Measurements from ENCODE around the gene SETBP1. TPM values are rescaled to one million over a fixed set of nuclear protein-coding genes. Genes with fewer than 3 reads are reported as not detected.

SETBP1 gene
- total and polyA plus RNA-seq, 9 of the 15 experiments (the other 6 are each of a cell fraction or from before 2014, with no cell fraction given) = under 0.01 to 0.13 (median 0.04) TPM

DNA sequence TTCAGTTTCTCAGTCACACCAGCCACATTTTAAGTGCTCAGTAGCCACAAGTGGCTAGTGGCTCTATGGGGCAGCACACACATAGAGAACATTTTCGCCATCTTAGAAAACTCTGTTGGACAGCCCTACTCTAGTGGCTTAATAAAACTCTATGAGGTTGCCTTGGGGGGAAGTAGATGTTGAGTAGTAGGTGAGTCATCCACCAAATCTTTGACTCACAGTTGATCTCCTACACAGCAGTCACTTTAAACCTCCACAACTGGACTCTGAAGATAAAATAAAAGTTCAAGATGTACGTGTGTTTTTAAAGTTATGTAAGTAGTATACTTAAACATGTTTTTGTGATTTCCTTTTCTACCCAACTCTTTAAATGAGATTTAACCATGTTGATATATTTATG, 379.0 kb downstream of the SETBP1 start (continued):
- TF ChIP-seq, protein P1, sequence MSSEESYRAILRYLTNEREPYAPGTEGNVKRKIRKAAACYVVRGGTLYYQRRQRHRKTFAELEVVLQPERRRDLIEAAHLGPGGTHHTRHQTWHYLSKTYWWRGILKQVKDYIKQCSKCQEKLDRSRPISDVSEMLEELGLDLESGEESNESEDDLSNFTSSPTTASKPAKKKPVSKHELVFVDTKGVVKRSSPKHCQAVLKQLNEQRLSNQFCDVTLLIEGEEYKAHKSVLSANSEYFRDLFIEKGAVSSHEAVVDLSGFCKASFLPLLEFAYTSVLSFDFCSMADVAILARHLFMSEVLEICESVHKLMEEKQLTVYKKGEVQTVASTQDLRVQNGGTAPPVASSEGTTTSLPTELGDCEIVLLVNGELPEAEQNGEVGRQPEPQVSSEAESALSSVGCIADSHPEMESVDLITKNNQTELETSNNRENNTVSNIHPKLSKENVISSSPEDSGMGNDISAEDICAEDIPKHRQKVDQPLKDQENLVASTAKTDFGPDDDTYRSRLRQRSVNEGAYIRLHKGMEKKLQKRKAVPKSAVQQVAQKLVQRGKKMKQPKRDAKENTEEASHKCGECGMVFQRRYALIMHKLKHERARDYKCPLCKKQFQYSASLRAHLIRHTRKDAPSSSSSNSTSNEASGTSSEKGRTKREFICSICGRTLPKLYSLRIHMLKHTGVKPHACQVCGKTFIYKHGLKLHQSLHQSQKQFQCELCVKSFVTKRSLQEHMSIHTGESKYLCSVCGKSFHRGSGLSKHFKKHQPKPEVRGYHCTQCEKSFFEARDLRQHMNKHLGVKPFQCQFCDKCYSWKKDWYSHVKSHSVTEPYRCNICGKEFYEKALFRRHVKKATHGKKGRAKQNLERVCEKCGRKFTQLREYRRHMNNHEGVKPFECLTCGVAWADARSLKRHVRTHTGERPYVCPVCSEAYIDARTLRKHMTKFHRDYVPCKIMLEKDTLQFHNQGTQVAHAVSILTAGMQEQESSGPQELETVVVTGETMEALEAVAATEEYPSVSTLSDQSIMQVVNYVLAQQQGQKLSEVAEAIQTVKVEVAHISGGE (CRISPR knock-in tag; IDR thresholded peaks at IDR 0.05) = peak in 1 of 3 experiments; percentile 27; a peak in 1 of 6 replicates
- no peak for TF ChIP-seq ZNF3 (CRISPR knock-in tag; IDR thresholded peaks at IDR 0.05)
- peak; percentile 95 for TF ChIP-seq CBFA2T3 (IDR thresholded peaks at IDR 0.05)
- TF ChIP-seq, protein P2, sequence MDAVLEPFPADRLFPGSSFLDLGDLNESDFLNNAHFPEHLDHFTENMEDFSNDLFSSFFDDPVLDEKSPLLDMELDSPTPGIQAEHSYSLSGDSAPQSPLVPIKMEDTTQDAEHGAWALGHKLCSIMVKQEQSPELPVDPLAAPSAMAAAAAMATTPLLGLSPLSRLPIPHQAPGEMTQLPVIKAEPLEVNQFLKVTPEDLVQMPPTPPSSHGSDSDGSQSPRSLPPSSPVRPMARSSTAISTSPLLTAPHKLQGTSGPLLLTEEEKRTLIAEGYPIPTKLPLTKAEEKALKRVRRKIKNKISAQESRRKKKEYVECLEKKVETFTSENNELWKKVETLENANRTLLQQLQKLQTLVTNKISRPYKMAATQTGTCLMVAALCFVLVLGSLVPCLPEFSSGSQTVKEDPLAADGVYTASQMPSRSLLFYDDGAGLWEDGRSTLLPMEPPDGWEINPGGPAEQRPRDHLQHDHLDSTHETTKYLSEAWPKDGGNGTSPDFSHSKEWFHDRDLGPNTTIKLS (IDR thresholded peaks at IDR 0.05; ENCODE audit: borderline replicate concordance, low read depth) = no peak
- TF ChIP-seq, protein P3, sequence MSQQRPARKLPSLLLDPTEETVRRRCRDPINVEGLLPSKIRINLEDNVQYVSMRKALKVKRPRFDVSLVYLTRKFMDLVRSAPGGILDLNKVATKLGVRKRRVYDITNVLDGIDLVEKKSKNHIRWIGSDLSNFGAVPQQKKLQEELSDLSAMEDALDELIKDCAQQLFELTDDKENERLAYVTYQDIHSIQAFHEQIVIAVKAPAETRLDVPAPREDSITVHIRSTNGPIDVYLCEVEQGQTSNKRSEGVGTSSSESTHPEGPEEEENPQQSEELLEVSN (IDR thresholded peaks at IDR 0.05; ENCODE audit: borderline replicate concordance in 1 of 2, extremely low read depth in 1 of 2, insufficient read depth in 1 of 2, insufficient read length in 1 of 2, low read depth in 1 of 2, low read length in 1 of 2, poor library complexity in 1 of 2, severe bottlenecking in 1 of 2) = no peak
- no peak for TF ChIP-seq PTTG1 (tag; IDR thresholded peaks at IDR 0.05; ENCODE audit: low read depth)
- TF ChIP-seq, protein P4, sequence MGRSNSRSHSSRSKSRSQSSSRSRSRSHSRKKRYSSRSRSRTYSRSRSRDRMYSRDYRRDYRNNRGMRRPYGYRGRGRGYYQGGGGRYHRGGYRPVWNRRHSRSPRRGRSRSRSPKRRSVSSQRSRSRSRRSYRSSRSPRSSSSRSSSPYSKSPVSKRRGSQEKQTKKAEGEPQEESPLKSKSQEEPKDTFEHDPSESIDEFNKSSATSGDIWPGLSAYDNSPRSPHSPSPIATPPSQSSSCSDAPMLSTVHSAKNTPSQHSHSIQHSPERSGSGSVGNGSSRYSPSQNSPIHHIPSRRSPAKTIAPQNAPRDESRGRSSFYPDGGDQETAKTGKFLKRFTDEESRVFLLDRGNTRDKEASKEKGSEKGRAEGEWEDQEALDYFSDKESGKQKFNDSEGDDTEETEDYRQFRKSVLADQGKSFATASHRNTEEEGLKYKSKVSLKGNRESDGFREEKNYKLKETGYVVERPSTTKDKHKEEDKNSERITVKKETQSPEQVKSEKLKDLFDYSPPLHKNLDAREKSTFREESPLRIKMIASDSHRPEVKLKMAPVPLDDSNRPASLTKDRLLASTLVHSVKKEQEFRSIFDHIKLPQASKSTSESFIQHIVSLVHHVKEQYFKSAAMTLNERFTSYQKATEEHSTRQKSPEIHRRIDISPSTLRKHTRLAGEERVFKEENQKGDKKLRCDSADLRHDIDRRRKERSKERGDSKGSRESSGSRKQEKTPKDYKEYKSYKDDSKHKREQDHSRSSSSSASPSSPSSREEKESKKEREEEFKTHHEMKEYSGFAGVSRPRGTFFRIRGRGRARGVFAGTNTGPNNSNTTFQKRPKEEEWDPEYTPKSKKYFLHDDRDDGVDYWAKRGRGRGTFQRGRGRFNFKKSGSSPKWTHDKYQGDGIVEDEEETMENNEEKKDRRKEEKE (IDR thresholded peaks at IDR 0.05; ENCODE audit: borderline replicate concordance in 1 of 2, control insufficient read depth in 1 of 2, low read depth in 2 of 2, low read length in 1 of 2) = no peak
- TF ChIP-seq FOXA1 (IDR thresholded peaks at IDR 0.05; ENCODE audit: borderline replicate concordance) = no peak
- TF ChIP-seq, protein P5, sequence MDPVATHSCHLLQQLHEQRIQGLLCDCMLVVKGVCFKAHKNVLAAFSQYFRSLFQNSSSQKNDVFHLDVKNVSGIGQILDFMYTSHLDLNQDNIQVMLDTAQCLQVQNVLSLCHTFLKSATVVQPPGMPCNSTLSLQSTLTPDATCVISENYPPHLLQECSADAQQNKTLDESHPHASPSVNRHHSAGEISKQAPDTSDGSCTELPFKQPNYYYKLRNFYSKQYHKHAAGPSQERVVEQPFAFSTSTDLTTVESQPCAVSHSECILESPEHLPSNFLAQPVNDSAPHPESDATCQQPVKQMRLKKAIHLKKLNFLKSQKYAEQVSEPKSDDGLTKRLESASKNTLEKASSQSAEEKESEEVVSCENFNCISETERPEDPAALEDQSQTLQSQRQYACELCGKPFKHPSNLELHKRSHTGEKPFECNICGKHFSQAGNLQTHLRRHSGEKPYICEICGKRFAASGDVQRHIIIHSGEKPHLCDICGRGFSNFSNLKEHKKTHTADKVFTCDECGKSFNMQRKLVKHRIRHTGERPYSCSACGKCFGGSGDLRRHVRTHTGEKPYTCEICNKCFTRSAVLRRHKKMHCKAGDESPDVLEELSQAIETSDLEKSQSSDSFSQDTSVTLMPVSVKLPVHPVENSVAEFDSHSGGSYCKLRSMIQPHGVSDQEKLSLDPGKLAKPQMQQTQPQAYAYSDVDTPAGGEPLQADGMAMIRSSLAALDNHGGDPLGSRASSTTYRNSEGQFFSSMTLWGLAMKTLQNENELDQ (CRISPR knock-in tag; IDR thresholded peaks at IDR 0.05; ENCODE audit: borderline replicate concordance) = no peak
